ENCODE data around the gene STMN3.

DNA sequence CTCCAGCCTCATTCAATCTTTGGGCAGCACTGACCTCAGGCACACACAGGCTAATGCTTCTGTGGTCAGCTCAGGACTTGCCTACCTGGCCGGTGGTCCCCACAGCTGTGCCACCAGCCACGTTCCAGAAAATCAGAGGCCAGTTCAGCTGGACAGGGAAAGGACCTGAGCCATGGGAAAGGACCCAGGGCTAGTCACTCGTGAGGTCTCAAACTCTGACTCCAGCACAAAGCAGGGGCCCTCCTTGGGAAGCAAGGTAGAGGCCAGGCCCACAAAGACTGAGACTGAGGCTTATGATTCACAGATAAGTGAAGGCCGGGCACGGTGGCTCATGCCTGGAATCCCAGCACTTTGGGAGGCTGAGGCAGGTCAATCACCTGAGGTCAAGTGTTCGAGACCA lies 56.8 kb downstream of the STMN3 start:
- no peak for TF ChIP-seq EZH2 (IDR thresholded peaks at IDR 0.05; ENCODE audit: borderline replicate concordance, low read length)
- TF ChIP-seq, protein P1, sequence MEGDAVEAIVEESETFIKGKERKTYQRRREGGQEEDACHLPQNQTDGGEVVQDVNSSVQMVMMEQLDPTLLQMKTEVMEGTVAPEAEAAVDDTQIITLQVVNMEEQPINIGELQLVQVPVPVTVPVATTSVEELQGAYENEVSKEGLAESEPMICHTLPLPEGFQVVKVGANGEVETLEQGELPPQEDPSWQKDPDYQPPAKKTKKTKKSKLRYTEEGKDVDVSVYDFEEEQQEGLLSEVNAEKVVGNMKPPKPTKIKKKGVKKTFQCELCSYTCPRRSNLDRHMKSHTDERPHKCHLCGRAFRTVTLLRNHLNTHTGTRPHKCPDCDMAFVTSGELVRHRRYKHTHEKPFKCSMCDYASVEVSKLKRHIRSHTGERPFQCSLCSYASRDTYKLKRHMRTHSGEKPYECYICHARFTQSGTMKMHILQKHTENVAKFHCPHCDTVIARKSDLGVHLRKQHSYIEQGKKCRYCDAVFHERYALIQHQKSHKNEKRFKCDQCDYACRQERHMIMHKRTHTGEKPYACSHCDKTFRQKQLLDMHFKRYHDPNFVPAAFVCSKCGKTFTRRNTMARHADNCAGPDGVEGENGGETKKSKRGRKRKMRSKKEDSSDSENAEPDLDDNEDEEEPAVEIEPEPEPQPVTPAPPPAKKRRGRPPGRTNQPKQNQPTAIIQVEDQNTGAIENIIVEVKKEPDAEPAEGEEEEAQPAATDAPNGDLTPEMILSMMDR (IDR thresholded peaks at IDR 0.05; ENCODE audit: low read length): no peak
